Right cardiac atrium (tissue), 5 donors: ENCODE results near the gene KRTAP20-4. TPM values are rescaled to one million over a fixed set of nuclear protein-coding genes. Genes with fewer than 3 reads are reported as not detected.

Experiments used
- ATAC-seq, 2 donors: fragments of 200-7000 bp; cut with Tn5 transposase; one replicate each; pipeline versions ENCODE4 v1.8.0 to v1.9.1; 2020; ENCODE audit warnings: moderate library complexity in 2 of 2, mild to moderate bottlenecking in 1 of 2
- DNase-seq, 3 donors: peaks; one replicate each; pipeline ENCODE4 v3.0.0-alpha.2; 2020
- H3K27ac ChIP-seq: one replicate; pipeline ENCODE4 v1.5.1; 2013; ENCODE audit warnings: mild to moderate bottlenecking, low read length, control low read depth, moderate library complexity
- H3K27me3 ChIP-seq: one replicate; pipeline ENCODE4 v1.6.1; 2013; ENCODE audit not compliant: control insufficient read depth, insufficient read depth
- H3K4me1 ChIP-seq: one replicate; pipeline ENCODE4 v1.6.1; 2013; ENCODE audit warnings: low read length; ENCODE audit not compliant: control insufficient read depth, insufficient read depth
- H3K4me3 ChIP-seq: one replicate; pipeline ENCODE4 v1.5.1; 2013; ENCODE audit warnings: low read length, control low read depth
- H3K9me3 ChIP-seq: one replicate; pipeline ENCODE4 v1.6.1; 2013; ENCODE audit warnings: low read length; ENCODE audit not compliant: control insufficient read depth
- WGBS: extraction: QIAGEN DNeasy Blood & Tissue Kit; methylation state at CpG from one replicate; pipeline ENCODE4 v1.1.7; 2013; 5-methylcytosine and 5-hydroxymethylcytosine counted together
- intact Hi-C, 4 donors: fragments of 100-400 bp; cut with DNase I; formaldehyde crosslinking; loops; one replicate each; pipeline versions ENCODE4 v1.11.0 to v1.14.0; 2022 to 2023
- polyA plus RNA-seq: library from polyadenylated mRNA; stranded (reverse); fragments of 200-250 nt; gene quantifications from one replicate; pipeline ENCODE4 v1.2.3, GENCODE V29; 2013
- total RNA-seq, 4 donors: library from RNA; stranded (reverse); fragmentation: NEBNext Ultra II Directional; extraction: Animal tissue kit (Norgen Biotek cat#: 25700); gene quantifications; one replicate each; pipeline ENCODE4 v1.2.1, GENCODE V29; 2021
- donor health status: healthy with polysubstance abuse.
- donor health status: DM: no; HTN: yes; CAD: no.
- donor health status: DM: no; HTN: no; CAD: no.
- donor health status: DM: no; HTN: yes; CAD: no; lungs with severe emphysema.
- donor health status: DM: yes; HTN: yes; CAD: no.

Gene KRTAP20-4
- total and polyA plus RNA-seq, 5 donors = not detected

DNA sequence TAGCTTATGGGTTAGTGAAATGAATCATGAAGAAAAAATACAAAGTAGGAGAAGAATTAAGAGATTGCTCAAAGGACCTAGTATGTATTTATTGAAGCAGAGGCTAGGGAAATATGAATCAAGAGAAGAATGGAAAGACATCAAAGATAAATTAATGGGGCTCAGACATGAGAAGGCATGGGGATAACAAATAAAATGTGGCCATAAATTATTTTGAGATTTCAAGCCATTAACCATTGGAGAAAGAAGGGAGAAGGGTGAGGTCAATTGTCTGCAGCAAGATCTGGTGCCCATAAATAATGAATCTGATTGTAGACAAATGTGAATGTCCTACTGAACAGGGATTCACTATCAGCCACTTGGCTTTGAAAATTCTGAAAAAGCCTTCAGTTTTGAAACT, 32.5 kb downstream of the KRTAP20-4 start:
- no peaks in the 10 kb centered on the region for H3K27me3 ChIP-seq
- intact Hi-C loops = no loop called here
- no peaks in the 10 kb centered on the region for H3K4me1 ChIP-seq
- H3K4me3 ChIP-seq = no peak overlapping the region
- no peak for ATAC-seq
- no peak overlapping the region for H3K27ac ChIP-seq
- H3K9me3 ChIP-seq = no peaks in the 10 kb centered on the region
- no peak for DNase-seq

DNA sequence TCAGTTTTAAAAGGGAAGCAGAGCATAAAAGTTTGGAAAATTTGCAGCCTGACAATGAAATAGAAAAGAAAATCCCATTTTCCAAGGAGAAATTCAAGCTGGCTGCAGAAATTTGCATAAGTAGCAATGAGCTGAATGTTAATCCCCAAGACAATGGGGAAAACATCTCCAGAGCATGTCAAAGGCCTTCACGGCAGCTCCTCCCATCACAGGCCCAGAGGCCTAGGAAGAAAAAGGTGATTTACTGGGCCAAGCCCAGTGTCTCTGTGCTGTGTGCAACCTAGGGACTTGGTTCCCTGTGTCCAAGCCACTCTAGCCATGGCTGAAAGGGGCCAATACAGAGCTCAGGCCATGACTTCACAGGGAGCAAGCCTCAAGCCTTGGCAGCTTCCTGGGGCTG, 48.3 kb downstream of the KRTAP20-4 start:
- WGBS = 83% methylated on average over 1 of the region's 1 CpG
- ATAC-seq (no peak), DNase-seq (no peak)
- H3K27me3 ChIP-seq = no peaks in the 10 kb centered on the region
- no peaks in the 10 kb centered on the region for H3K4me1 ChIP-seq
- H3K4me3 ChIP-seq = no peak overlapping the region
- intact Hi-C loops = no loop called here
- H3K27ac ChIP-seq = no peak overlapping the region
- no peaks in the 10 kb centered on the region for H3K9me3 ChIP-seq

Other genes with a start within 250 kb of the KRTAP20-4 start
- not detected for gene KRTAP13-2, start 248.4 kb upstream of the KRTAP20-4 start, total RNA-seq
- gene KRTAP13-2, start 248.4 kb upstream of the KRTAP20-4 start, polyA plus RNA-seq = not detected
- gene KRTAP13-1, start 224.6 kb upstream of the KRTAP20-4 start, total RNA-seq = not detected
- not detected for gene KRTAP13-1, start 224.6 kb upstream of the KRTAP20-4 start, polyA plus RNA-seq
- not detected for gene KRTAP13-3, start 194.7 kb upstream of the KRTAP20-4 start, total RNA-seq
- gene KRTAP13-3, start 194.7 kb upstream of the KRTAP20-4 start, polyA plus RNA-seq = not detected
- not detected for gene KRTAP13-4, start 190.4 kb upstream of the KRTAP20-4 start, total RNA-seq
- gene KRTAP13-4, start 190.4 kb upstream of the KRTAP20-4 start, polyA plus RNA-seq = not detected
- not detected for gene KRTAP15-1, start 180.4 kb upstream of the KRTAP20-4 start, total RNA-seq
- gene KRTAP15-1, start 180.4 kb upstream of the KRTAP20-4 start, polyA plus RNA-seq = not detected
- not detected for gene KRTAP19-1, start 140.3 kb upstream of the KRTAP20-4 start, total RNA-seq
- gene KRTAP19-1, start 140.3 kb upstream of the KRTAP20-4 start, polyA plus RNA-seq = not detected
- not detected for gene KRTAP19-2, start 133.2 kb upstream of the KRTAP20-4 start, total RNA-seq
- gene KRTAP19-2, start 133.2 kb upstream of the KRTAP20-4 start, polyA plus RNA-seq = not detected
- gene KRTAP19-3, start 128.6 kb upstream of the KRTAP20-4 start, total RNA-seq = not detected
- not detected for gene KRTAP19-3, start 128.6 kb upstream of the KRTAP20-4 start, polyA plus RNA-seq
- not detected for gene KRTAP19-4, start 123.5 kb upstream of the KRTAP20-4 start, total RNA-seq
- not detected for gene KRTAP19-4, start 123.5 kb upstream of the KRTAP20-4 start, polyA plus RNA-seq
- not detected for gene KRTAP19-5, start 118.5 kb upstream of the KRTAP20-4 start, total RNA-seq
- gene KRTAP19-5, start 118.5 kb upstream of the KRTAP20-4 start, polyA plus RNA-seq = not detected
- not detected for gene KRTAP19-6, start 78.8 kb upstream of the KRTAP20-4 start, total RNA-seq
- gene KRTAP19-6, start 78.8 kb upstream of the KRTAP20-4 start, polyA plus RNA-seq = not detected
- not detected for gene KRTAP19-7, start 59.3 kb upstream of the KRTAP20-4 start, total RNA-seq
- gene KRTAP19-7, start 59.3 kb upstream of the KRTAP20-4 start, polyA plus RNA-seq = 0.52 TPM
- not detected for gene KRTAP22-2, start 30.2 kb upstream of the KRTAP20-4 start, total RNA-seq
- not detected for gene KRTAP22-2, start 30.2 kb upstream of the KRTAP20-4 start, polyA plus RNA-seq
- gene KRTAP6-3, start 28.2 kb upstream of the KRTAP20-4 start, total RNA-seq = not detected
- gene KRTAP6-3, start 28.2 kb upstream of the KRTAP20-4 start, polyA plus RNA-seq = not detected
- not detected for gene KRTAP6-2, start 21.7 kb upstream of the KRTAP20-4 start, total RNA-seq
- gene KRTAP6-2, start 21.7 kb upstream of the KRTAP20-4 start, polyA plus RNA-seq = not detected
- not detected for gene KRTAP22-1, start 19.5 kb upstream of the KRTAP20-4 start, total RNA-seq
- gene KRTAP22-1, start 19.5 kb upstream of the KRTAP20-4 start, polyA plus RNA-seq = not detected
- gene KRTAP6-1, start 6.7 kb upstream of the KRTAP20-4 start, total RNA-seq = not detected
- gene KRTAP6-1, start 6.7 kb upstream of the KRTAP20-4 start, polyA plus RNA-seq = not detected
- not detected for gene KRTAP20-1, start 4.2 kb upstream of the KRTAP20-4 start, total RNA-seq
- not detected for gene KRTAP20-1, start 4.2 kb upstream of the KRTAP20-4 start, polyA plus RNA-seq
- not detected for gene KRTAP20-2, start 14.6 kb downstream of the KRTAP20-4 start, total RNA-seq
- gene KRTAP20-2, start 14.6 kb downstream of the KRTAP20-4 start, polyA plus RNA-seq = not detected
- gene KRTAP20-3, start 22.2 kb downstream of the KRTAP20-4 start, total RNA-seq = not detected
- not detected for gene KRTAP20-3, start 22.2 kb downstream of the KRTAP20-4 start, polyA plus RNA-seq
- gene KRTAP21-3, start 98.2 kb downstream of the KRTAP20-4 start, total RNA-seq = not detected
- not detected for gene KRTAP21-3, start 98.2 kb downstream of the KRTAP20-4 start, polyA plus RNA-seq
- gene KRTAP21-2, start 126.6 kb downstream of the KRTAP20-4 start, total RNA-seq = not detected
- gene KRTAP21-2, start 126.6 kb downstream of the KRTAP20-4 start, polyA plus RNA-seq = not detected
- not detected for gene KRTAP21-1, start 134.8 kb downstream of the KRTAP20-4 start, total RNA-seq
- gene KRTAP21-1, start 134.8 kb downstream of the KRTAP20-4 start, polyA plus RNA-seq = not detected
- gene KRTAP8-1, start 192.6 kb downstream of the KRTAP20-4 start, total RNA-seq = not detected
- not detected for gene KRTAP8-1, start 192.6 kb downstream of the KRTAP20-4 start, polyA plus RNA-seq
- gene KRTAP7-1, start 209.1 kb downstream of the KRTAP20-4 start, total RNA-seq = not detected
- gene KRTAP7-1, start 209.1 kb downstream of the KRTAP20-4 start, polyA plus RNA-seq = not detected